Activated CD4-positive, alpha-beta T cell treated with anti-CD3 and anti-CD28 coated beads, Interleukin-2, amount 50 U/mL, for 48 hours (primary cell): Measurements from ENCODE around the gene NLRC5.

ENCODE experiments used
- DNase-seq, 2 experiments: peaks; one replicate each; pipeline ENCODE4 v3.0.0-alpha.2; 2020

NLRC5 gene, protein sequence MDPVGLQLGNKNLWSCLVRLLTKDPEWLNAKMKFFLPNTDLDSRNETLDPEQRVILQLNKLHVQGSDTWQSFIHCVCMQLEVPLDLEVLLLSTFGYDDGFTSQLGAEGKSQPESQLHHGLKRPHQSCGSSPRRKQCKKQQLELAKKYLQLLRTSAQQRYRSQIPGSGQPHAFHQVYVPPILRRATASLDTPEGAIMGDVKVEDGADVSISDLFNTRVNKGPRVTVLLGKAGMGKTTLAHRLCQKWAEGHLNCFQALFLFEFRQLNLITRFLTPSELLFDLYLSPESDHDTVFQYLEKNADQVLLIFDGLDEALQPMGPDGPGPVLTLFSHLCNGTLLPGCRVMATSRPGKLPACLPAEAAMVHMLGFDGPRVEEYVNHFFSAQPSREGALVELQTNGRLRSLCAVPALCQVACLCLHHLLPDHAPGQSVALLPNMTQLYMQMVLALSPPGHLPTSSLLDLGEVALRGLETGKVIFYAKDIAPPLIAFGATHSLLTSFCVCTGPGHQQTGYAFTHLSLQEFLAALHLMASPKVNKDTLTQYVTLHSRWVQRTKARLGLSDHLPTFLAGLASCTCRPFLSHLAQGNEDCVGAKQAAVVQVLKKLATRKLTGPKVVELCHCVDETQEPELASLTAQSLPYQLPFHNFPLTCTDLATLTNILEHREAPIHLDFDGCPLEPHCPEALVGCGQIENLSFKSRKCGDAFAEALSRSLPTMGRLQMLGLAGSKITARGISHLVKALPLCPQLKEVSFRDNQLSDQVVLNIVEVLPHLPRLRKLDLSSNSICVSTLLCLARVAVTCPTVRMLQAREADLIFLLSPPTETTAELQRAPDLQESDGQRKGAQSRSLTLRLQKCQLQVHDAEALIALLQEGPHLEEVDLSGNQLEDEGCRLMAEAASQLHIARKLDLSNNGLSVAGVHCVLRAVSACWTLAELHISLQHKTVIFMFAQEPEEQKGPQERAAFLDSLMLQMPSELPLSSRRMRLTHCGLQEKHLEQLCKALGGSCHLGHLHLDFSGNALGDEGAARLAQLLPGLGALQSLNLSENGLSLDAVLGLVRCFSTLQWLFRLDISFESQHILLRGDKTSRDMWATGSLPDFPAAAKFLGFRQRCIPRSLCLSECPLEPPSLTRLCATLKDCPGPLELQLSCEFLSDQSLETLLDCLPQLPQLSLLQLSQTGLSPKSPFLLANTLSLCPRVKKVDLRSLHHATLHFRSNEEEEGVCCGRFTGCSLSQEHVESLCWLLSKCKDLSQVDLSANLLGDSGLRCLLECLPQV (N-terminal part only)

DNA sequence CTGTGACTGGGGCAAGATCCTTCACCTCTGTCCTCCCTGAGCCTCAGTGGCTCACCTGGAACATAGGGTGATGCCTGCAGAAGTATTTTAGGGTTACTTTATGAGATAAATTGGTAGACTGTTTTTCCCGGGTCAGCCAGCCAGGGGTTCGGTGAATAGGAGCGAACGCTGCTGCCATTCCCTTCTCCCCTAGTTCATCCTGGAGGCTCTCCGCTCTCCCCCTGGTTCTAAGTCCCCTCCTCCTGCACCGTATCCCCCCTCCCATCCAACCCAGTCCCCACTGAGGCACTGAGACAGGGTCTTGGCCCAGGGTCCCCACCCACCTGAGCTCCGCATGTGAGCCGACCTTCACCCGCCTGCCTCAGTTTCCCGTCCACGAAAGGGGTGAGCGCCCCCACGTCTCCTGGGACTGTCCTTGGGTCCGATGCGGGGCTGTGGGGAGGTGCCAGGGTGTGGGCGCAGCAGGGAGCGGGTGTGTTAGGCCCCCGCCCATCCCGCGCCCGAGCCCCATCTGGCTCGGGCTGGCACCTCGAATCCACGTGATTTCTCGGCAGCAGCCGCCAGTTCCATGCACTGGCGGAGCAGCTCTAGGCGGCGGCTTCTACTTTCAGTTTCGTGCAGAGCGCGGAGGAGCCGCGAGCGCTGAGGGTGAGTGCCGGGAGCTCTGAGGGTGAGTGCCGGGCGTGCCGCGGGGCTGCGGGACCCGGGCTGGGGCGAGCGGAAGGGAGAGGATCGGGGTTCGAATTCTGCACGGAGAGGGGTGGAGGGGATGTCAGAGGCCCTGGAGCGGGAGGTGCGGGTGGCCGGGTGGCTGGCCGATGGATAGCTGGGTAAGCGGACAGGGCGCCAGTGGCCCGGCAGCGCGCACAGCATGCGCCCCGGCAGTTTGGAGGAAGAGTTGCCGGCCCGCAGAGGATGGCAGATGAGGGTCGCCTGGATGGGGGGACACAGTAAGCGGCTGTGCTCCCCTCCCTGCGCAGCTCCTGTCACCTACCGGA lies at the start of gene NLRC5:
TSS of gene NLRC5 (plus strand) at position 610 of the 998 bp plus-strand sequence. CDS start 31,156 bp downstream, outside the sequence.
- peak; percentile 91 to 93 for DNase-seq

- DNase-seq: no peak
Observed at GRCh38 chr16:56939801-56940200, 49.6 kb upstream of the NLRC5 start.

GRCh38 chr16:56941092-56941491 lies 48.3 kb upstream of the NLRC5 start:
- DNase-seq: no peak

DNA sequence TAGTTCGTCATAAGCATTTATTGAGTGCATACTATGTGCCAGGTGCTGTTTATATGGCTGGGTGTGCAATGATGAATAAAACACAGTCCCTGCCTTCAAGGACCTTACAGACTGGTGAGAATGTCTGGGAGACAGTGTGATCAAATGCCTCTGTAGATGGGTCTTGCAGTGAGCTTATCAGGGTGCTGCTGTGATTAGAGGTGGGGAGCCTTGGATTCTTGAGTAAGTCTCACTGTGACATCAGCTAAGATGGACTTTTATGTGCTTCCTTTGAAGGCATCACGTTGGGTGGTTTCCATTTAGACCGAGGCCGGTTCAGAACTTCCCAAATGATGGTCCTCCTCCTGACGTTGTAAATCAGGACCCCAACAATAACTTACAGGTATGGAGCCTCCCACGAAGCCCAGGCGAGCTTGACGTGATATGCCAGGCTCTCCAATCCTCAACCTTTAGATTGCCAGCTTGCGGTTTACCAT lies 47.5 kb upstream of the NLRC5 start:
- no peak for DNase-seq

DNA sequence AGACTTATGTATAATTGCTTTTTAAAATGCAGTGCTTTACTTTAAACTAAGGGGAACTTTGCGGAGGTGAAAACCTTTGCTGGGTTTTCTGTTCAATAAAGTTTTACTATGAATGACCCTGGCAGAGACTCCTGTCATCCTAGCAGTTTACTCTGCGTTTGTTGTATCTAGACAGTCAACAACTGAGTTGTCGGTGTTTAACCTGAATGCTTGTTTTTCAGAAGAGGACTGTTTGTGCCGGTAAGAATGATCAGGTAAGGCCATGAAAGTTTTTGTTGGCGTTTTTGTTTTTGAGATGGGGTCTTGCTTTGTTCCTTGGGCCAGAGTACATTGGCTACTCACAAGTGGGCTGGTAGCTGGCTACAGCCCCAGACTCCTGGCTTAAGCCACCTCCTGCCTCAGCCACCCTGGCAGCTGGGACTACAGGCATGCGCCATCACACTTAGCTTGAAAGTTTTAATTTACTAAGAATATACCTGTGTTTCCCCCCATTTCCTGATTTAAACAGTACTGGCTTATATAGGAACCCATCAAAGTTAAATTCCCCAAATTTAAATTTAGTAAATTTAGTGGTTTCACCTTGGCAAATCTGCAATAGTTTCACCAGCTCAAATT lies 45.5 kb upstream of the NLRC5 start:
- DNase-seq: no peak

DNA sequence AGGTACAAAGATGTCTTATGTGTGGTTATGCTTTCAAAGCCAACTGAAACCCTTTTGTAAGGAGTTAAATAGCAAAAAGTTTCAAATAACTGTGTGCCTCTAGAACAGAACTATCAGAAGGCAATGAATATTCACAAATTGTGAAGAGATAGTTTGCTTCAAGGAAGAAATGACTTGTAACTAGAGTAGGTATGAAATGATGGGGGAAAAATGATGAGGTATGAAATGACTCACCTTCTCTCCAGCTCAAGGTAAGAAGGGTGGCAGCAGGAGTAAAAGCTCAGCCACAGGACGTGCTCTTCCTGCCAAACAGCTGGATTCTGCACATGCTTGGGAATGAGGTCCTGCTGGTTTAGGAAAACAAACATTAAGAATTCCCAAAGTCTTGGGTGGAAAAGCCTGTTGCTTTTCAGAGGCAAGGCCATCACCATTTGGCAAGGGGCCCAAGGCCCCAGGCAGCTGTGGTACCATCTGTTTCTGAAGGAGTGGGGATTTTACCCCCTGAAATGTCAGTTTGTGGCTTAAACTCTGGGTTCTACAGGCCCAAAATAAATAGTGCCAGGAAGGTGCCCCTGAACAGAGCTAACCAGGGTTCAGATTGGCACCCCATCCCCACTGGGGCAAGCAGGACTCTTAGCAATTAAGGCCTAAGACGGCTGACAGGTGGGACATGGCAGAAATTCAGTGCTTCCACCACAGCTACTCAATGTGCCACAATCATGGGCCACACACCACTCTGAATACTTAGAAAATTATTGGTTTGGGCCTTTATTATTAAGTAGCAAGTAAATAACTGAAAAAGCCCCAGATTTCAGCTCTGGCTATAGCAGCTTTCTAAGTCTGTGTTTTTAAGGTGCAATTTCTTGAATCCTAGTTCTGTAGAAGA lies 44.2 kb upstream of the NLRC5 start:
- DNase-seq: peak; percentile 38 to 62

- no peak for DNase-seq
Observed at GRCh38 chr16:56945847-56946527, 43.4 kb upstream of the NLRC5 start.

- DNase-seq: peak in 1 of 2 experiments; percentile 20
Observed at GRCh38 chr16:56946767-56947603, 42.4 kb upstream of the NLRC5 start.

DNA sequence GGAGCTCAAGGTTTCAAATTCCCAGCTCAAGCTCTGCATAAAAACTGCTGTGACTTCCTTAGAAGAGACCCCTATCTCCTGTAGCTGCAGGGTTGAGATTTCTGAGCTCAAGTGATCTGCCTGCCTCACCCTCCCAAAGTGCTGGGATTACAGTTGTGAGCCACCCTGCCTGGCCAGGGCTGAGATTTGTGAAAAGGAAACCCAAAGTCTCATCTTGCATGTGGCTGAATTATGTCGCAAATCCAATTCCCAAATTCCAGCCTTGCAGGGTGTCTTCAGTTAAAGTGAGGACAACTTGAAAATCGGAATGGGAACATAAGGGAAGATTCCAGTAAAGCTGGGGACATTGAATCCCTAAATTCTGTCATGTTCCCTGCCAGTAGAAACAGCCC lies 41.8 kb upstream of the NLRC5 start:
- DNase-seq: no peak

DNA sequence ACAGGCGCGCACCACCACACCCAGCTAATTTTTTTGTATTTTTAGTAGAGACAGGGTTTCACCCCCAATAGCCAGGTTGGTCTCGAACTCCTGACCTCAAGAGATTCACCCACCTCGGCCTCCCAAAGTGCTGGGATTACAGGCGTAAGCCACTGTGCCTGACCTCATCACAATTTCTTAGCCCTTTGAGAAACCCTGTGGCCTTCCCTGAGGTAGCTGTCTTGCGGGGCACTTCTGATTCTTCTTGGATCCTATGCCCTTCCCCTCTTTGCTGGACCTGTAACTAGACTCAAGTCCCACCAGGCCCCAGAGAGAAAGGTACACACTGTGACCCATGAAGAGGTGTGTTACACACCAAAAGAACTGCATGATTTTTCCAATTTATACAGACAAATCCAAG lies 41.1 kb upstream of the NLRC5 start:
- no peak for DNase-seq

DNA sequence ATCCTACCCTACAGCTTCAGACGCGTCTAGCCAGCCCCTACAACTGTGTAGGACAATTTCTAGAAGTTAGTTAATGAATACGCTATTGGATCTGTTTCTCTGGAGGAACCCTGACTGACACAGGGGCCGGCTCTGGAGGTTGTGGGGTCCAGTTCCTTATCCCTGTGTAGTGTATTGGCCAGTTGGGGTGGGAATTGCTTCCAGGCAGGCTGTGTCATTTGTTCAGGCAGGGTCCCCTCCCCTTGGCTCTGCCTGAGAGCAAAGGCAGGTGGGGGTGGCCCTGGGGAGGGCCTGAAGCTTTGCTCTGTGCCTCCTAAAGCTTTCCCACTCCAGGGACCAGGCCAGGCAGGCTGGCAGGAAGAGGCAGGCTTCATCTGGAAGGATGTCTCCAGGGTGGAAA lies 39.3 kb upstream of the NLRC5 start:
- DNase-seq: no peak

- no peak for DNase-seq
Observed at GRCh38 chr16:56950455-56950854, 38.9 kb upstream of the NLRC5 start.

GRCh38 chr16:56950881-56951771 lies 38.2 kb upstream of the NLRC5 start:
- peak; percentile 68 to 76 for DNase-seq

GRCh38 chr16:56953006-56953405 lies 36.4 kb upstream of the NLRC5 start:
- DNase-seq: no peak

DNA sequence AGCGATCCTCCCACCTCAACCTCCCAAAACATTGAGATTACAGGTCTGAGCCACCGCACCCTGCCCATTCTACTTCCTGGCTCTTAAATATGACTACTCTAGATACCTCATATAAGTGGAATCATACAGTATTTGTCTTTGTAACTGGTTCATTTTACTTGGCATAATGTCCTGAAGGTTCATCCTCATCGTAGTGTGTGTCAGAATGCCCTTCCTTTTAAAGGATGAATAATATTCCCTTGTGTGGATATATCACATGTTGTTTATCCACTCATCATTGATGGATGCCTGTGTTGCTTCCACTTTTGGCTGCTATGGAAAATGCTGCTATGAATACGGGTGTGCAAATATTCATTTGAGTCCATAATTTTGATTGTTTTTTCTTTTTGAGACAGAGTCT lies 33.3 kb upstream of the NLRC5 start:
- no peak for DNase-seq

DNA sequence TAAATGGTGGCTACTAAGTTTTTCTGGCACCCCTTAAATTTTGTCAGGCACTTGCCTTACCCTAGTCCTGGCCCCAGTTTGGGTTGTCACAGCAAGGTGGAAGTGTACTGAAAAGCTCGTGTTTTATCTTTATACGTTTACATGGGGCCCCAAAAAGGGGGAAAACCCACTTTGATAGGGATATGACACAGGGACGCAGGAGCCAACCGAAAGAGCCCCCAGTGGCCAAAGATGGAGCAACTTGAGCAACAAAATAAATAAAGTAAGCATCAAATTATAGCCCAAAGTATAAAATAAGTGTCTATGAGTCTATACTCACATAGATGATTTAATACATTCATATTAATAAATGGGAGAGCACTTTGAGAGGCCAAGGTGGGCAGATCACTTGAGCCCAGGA lies 32.6 kb upstream of the NLRC5 start:
- DNase-seq: no peak

DNA sequence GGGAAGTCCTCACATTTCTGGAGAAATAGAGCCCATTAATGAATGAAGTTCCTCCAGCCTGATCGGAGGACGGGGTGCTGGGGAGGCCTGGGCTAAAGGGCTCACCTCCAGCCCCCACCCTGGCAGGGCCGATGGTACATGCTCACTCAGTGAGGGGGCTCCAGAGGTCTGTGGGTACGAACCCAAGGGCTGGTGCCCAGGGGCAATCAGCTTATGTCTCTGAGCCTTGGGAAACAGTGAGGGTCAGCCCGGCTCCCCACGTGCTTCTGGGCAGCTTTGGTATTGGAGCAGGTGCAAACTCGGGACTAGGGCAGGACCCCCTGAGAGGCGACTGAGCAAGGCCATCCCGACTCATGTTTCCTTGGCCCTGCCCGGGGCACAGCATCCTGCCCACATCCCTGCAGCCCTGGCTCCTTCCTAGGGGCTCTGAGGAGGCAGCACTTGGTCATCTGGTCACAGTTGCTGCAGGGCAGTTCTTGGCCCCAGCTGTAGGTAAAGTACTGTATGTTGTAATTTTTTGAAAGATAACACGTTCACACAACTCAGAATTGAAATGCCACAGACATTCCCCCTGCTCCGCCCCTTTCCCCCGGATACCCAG lies 28.6 kb upstream of the NLRC5 start:
- DNase-seq: no peak
